Endothelial cell (in vitro differentiated cells): ENCODE results near the gene ANKRD35. TPM values are rescaled to one million over a fixed set of nuclear protein-coding genes. Genes with fewer than 3 reads are reported as not detected.
"Not testable (repeated sequence)": the region's sequence is repeated elsewhere in the genome, so short reads cannot be mapped to it uniquely, and the experiment has no call there.

Experiments
- DNase-seq: peaks from one replicate; pipeline ENCODE4 v3.0.0; 2021; ENCODE audit warnings: low spot score
- H3K27ac Mint-ChIP-seq: one replicate; pipeline ENCODE4 v1.8.0; 2021; ENCODE audit warnings: mixed read lengths, inconsistent platforms; ENCODE audit not compliant: unreplicated experiment
- H3K27me3 Mint-ChIP-seq: one replicate; pipeline ENCODE4 v1.8.0; 2021; ENCODE audit warnings: mild to moderate bottlenecking, moderate library complexity, mixed read lengths, inconsistent platforms; ENCODE audit not compliant: unreplicated experiment
- H3K36me3 Mint-ChIP-seq: one replicate; pipeline ENCODE4 v1.8.0; 2021; ENCODE audit warnings: mild to moderate bottlenecking, low read depth, mixed read lengths, inconsistent platforms; ENCODE audit not compliant: unreplicated experiment
- H3K4me1 Mint-ChIP-seq: one replicate; pipeline ENCODE4 v1.8.0; 2021; ENCODE audit warnings: mild to moderate bottlenecking, mixed read lengths, inconsistent platforms; ENCODE audit not compliant: unreplicated experiment
- H3K4me3 Mint-ChIP-seq: one replicate; pipeline ENCODE4 v1.8.0; 2021; ENCODE audit warnings: mild to moderate bottlenecking, mixed read lengths, inconsistent platforms; ENCODE audit not compliant: unreplicated experiment
- H3K9me3 Mint-ChIP-seq: one replicate; pipeline ENCODE4 v1.8.0; 2021; ENCODE audit warnings: mixed read lengths, inconsistent platforms; ENCODE audit not compliant: unreplicated experiment
- CTCF ChIP-seq: fragments of 200-600 bp; sonication (generic); IDR thresholded peaks from one replicate; pipeline ENCODE4 v1.5.0; 2021; ENCODE audit warnings: antibody characterized with exemption; ENCODE audit not compliant: unreplicated experiment
- long read RNA-seq: library from polyadenylated mRNA; unstranded; transcript quantifications from one replicate; pipeline ENCODE4 v2.0.0, GENCODE V29; 2020; ENCODE audit not compliant: unreplicated experiment
- total RNA-seq: library from RNA; stranded (reverse); fragmentation: NEBNext Ultra II Directional; extraction: Animal tissue kit (Norgen Biotek cat#: 25700); gene quantifications from one replicate; pipeline ENCODE4 v1.2.1, GENCODE V29; 2021; ENCODE audit not compliant: unreplicated experiment

The ANKRD35 gene
- not detected for total RNA-seq
- long read RNA-seq, result 0 reads

GRCh38 chr1:145885738-145886287, at the start of gene ANKRD35:
TSS of gene ANKRD35 (minus strand) at chr1:145885866. CDS start at chr1:145885758, 108 bp downstream.
- no peak for TF ChIP-seq CTCF
- no peak within 1 kb of the TSS for H3K27ac Mint-ChIP-seq
- peak within 1 kb of the TSS; percentile 80 for H3K4me3 Mint-ChIP-seq
- no peaks in the 10 kb centered on the region for H3K36me3 Mint-ChIP-seq
- peaks cover 9% of the 10 kb centered on the region for H3K27me3 Mint-ChIP-seq
- peak; percentile 74 for DNase-seq
- H3K9me3 Mint-ChIP-seq, result no peaks in the 10 kb centered on the region
- H3K4me1 Mint-ChIP-seq, result peaks cover 29% of the 10 kb centered on the region

GRCh38 chr1:145932522-145933009, 46.9 kb upstream of the ANKRD35 start:
- H3K4me3 Mint-ChIP-seq, result peak overlapping the region; percentile 21
- H3K27ac Mint-ChIP-seq, result peak overlapping the region; percentile 93

GRCh38 chr1:145927916-145928643, 42.4 kb upstream of the ANKRD35 start:
- H3K27ac Mint-ChIP-seq, result peak overlapping the region; percentile 42
- H3K4me1 Mint-ChIP-seq, result peaks cover 26% of the 10 kb centered on the region
- H3K4me3 Mint-ChIP-seq, result no peak overlapping the region
- peaks cover 2% of the 10 kb centered on the region for H3K27me3 Mint-ChIP-seq
- TF ChIP-seq CTCF, result no peak
- H3K36me3 Mint-ChIP-seq, result peaks cover 20% of the 10 kb centered on the region
- no peaks in the 10 kb centered on the region for H3K9me3 Mint-ChIP-seq
- DNase-seq, result no peak

More at GRCh38 chr1:145932522-145933009, 46.9 kb upstream of the ANKRD35 start:
- DNase-seq, result peak; percentile 20
- Mint-ChIP-seq H3K4me1 (peaks cover 53% of the 10 kb centered on the region), H3K36me3 (peaks cover 29% of the 10 kb centered on the region)
- H3K27me3 Mint-ChIP-seq, H3K9me3 Mint-ChIP-seq: not testable (repeated sequence)

GRCh38 chr1:145927063-145927886, 41.6 kb upstream of the ANKRD35 start, which contains the start of gene RBM8A:
TSS of gene RBM8A (minus strand) at chr1:145927484. CDS start at chr1:145927426, 58 bp downstream.
- Mint-ChIP-seq H3K27ac (no peak within 1 kb of the TSS), H3K27me3 (peaks cover 2% of the 10 kb centered on the region), H3K9me3 (no peaks in the 10 kb centered on the region), H3K4me1 (peaks cover 18% of the 10 kb centered on the region), H3K4me3 (no peak within 1 kb of the TSS), H3K36me3 (peaks cover 21% of the 10 kb centered on the region)
- peak; percentile 71 for TF ChIP-seq CTCF
- peak; percentile 86 for DNase-seq

- DNase-seq, result no peak
- H3K27me3 Mint-ChIP-seq, result peaks cover 2% of the 10 kb centered on the region
- no peaks in the 10 kb centered on the region for H3K9me3 Mint-ChIP-seq
- no peak overlapping the region for H3K27ac Mint-ChIP-seq
- TF ChIP-seq CTCF, result no peak
- H3K4me3 Mint-ChIP-seq, result no peak overlapping the region
- H3K4me1 Mint-ChIP-seq, result peaks cover 15% of the 10 kb centered on the region
- H3K36me3 Mint-ChIP-seq, result peaks cover 20% of the 10 kb centered on the region
These were observed 41.0 kb upstream of the ANKRD35 start for GRCh38 chr1:145926686-145927062.
